ENCODE measurements around the gene MPPED2.

The MPPED2 gene

GRCh38 chr11:30405385-30405784, 180.8 kb downstream of the MPPED2 start:
- no peak for DNase-seq

GRCh38 chr11:30404136-30404535, 182.0 kb downstream of the MPPED2 start:
- no peak for DNase-seq

- DNase-seq, result no peak
These were observed 190.4 kb downstream of the MPPED2 start for GRCh38 chr11:30395751-30396150.

GRCh38 chr11:30393012-30393411, 193.1 kb downstream of the MPPED2 start:
- no peak for DNase-seq

GRCh38 chr11:30392221-30392784, 193.8 kb downstream of the MPPED2 start:
- no peak for DNase-seq

GRCh38 chr11:30388957-30389356, 197.2 kb downstream of the MPPED2 start:
- no peak for DNase-seq

- DNase-seq, result no peak
These were observed 198.0 kb downstream of the MPPED2 start for GRCh38 chr11:30387891-30388861.

- no peak for DNase-seq
These were observed 204.3 kb downstream of the MPPED2 start for GRCh38 chr11:30381879-30382278.

GRCh38 chr11:30380846-30381245, 205.3 kb downstream of the MPPED2 start:
- no peak for DNase-seq

- no peak for DNase-seq
These were observed 208.8 kb downstream of the MPPED2 start for GRCh38 chr11:30377347-30377746.

GRCh38 chr11:30370164-30370563, 216.0 kb downstream of the MPPED2 start:
- no peak for DNase-seq

GRCh38 chr11:30368394-30368793, 217.8 kb downstream of the MPPED2 start:
- DNase-seq, result no peak

- DNase-seq, result no peak
These were observed 220.2 kb downstream of the MPPED2 start for GRCh38 chr11:30365793-30366517.

GRCh38 chr11:30364837-30365482, 221.2 kb downstream of the MPPED2 start:
- no peak for DNase-seq

GRCh38 chr11:30364139-30364836, 221.9 kb downstream of the MPPED2 start:
- DNase-seq, result peak; percentile 22

- DNase-seq, result no peak
These were observed 225.4 kb downstream of the MPPED2 start for GRCh38 chr11:30360741-30361140.

All from hematopoietic multipotent progenitor cell treated with erythropoietin and hydrocortisone succinate and interleukin-3 and kit ligand, for 8 days (in vitro differentiated cells).